Right lobe of liver (tissue), 6 donors: ENCODE measurements around the gene ZNF230. TPM values are rescaled to one million over a fixed set of nuclear protein-coding genes. Genes with fewer than 3 reads are reported as not detected.

Experiments
- ATAC-seq, 4 donors: fragments of 200-7000 bp; cut with Tn5 transposase; one replicate each; pipeline ENCODE4 v1.9.1; 2020; ENCODE audit warnings: mild to moderate bottlenecking in 4 of 4, moderate library complexity in 4 of 4
- DNase-seq, 3 donors: peaks; one replicate each; pipeline ENCODE4 v3.0.0-alpha.2; 2020
- H3K27ac ChIP-seq, 3 donors: fragments of 200-600 bp; one replicate each; pipeline ENCODE4 v1.8.0; 2022
- H3K27me3 ChIP-seq, 2 donors: fragments of 200-600 bp; one replicate each; pipeline ENCODE4 v1.8.0; 2022
- H3K36me3 ChIP-seq, 4 donors: fragments of 200-600 bp; sonication (generic) in 1 of 4; one replicate each; pipeline versions ENCODE4 v1.5.1 to v1.8.0; 2017 to 2022; ENCODE audit warnings: control low read depth in 1 of 4
- H3K4me1 ChIP-seq, 4 donors: fragments of 200-600 bp; sonication (generic) in 1 of 4; one replicate each; pipeline versions ENCODE4 v1.5.1 to v1.8.0; 2017 to 2022; ENCODE audit warnings: control low read depth in 1 of 4
- H3K4me3 ChIP-seq, 3 donors: fragments of 200-600 bp; one replicate each; pipeline ENCODE4 v1.8.0; 2022
- H3K9me3 ChIP-seq, 4 donors: fragments of 200-600 bp; sonication (generic) in 1 of 4; one replicate each; pipeline versions ENCODE4 v1.5.1 to v1.8.0; 2017 to 2022; ENCODE audit warnings: control low read depth in 1 of 4
- CTCF ChIP-seq, 4 donors: fragments of 200-600 bp in 3 of 4; fragments of 450-650 bp in 1 of 4; IDR thresholded peaks; one replicate each; pipeline versions ENCODE4 v1.5.1 to v1.8.0; 2016 to 2022; ENCODE audit warnings: antibody characterized with exemption in 4 of 4, mild to moderate bottlenecking in 2 of 4
- POLR2A ChIP-seq: fragments of 450-650 bp; IDR thresholded peaks from one replicate; pipeline ENCODE4 v1.6.1; 2017; ENCODE audit warnings: antibody characterized with exemption, mild to moderate bottlenecking
- WGBS: methylation state at CpG from one replicate; pipeline ENCODE4 v1.1.6; 2018; ENCODE audit warnings: low coverage, low lambda C conversion rate; ENCODE audit not compliant: insufficient coverage; ENCODE audit errors: missing lambda C conversion rate; 5-methylcytosine and 5-hydroxymethylcytosine counted together
- intact Hi-C, 2 donors: fragments of 100-400 bp; cut with DNase I; formaldehyde crosslinking; loops; one replicate each; pipeline versions ENCODE4 v1.11.2 to v1.14.1; 2022
- long read RNA-seq: library from polyadenylated mRNA; unstranded; transcript quantifications from one replicate; pipeline ENCODE4 v2.0.0, GENCODE V29; 2019
- total RNA-seq, 6 experiments: library from RNA; depleted of rRNA in 2 of 6; stranded (reverse); fragments of >200 nt in 2 of 6; fragmentation: NEBNext Ultra II Directional in 3 of 6; extraction: Animal tissue kit (Norgen Biotek cat#: 25700) in 3 of 6; gene quantifications; one replicate each; pipeline versions ENCODE4 v1.1.0 to v1.2.4, GENCODE V29; 2016 to 2023
- donor health status: DM: no; HTN: yes; CAD: no.
- donor health status: DM: no; HTN: no; CAD: no.
- donor health status: DM: no; HTN: no; CAD: no.
- donor health status: DM: no; HTN: yes; CAD: no.
- donor health status: DM: no; HTN: yes; CAD: no.

ZNF230 gene
- 1 to 10 TPM; 1.0 to 5.8 (median 1.8) TPM for total RNA-seq
- long read RNA-seq = 0 reads

DNA sequence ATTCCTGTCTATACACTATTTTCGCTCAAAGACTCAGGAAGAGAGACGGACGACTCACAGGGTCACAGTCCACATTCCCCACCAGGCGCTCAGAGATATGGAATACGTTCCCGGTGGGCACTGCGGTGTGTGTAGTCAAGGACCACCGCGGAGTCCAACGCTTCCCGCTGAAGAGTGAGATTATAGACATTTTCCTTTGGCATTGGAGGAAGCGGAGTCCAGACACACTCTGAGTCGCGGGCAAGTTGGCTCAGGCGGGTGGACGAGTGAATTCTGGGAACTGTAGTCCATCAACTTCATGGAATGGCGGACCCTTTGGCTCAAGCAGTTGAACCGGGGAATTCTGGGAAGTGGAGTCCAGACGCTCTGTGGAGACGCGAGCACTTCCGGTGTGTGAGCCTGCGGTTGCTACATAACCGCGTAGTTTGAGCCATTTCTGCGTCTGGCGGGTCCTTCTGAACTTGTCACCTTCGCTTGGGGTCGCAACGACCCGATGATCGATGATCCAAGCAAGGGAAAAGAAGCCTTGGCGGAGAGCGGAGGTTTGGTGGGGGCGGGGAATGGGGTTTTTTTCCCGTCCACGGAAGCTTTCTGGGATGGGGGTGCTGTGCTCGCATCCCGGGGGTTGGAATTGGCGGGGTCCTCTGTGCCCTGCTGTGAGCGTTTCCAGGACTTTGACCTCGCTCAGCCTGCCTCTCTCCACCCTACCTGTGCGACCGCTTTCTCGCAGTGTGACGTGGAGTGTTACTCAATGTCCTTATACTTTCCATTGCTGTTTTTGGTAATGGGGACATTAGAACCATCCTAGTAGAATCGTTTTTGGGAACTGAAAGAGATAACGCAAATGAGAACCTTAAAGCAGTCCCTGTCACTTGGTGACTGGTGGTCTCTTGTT is at the start of gene ZNF230:
TSS of gene ZNF230 (plus strand) at position 392 of the 895 bp plus-strand sequence. CDS start 4,122 bp downstream, outside the sequence.
- Histone ChIP-seq H3K36me3 (peaks cover 0 to 7% (median 1%) of the 10 kb centered on the region in 4 donors), H3K27ac (peak within 1 kb of the TSS; percentile 17 to 64 (median 60)), H3K27me3 (no peaks in the 10 kb centered on the region), H3K4me3 (peak within 1 kb of the TSS; percentile 68 to 86 (median 78)), H3K9me3 (peaks cover 0 to 9% (median 0%) of the 10 kb centered on the region in 4 donors), H3K4me1 (peaks cover 0 to 8% (median 0%) of the 10 kb centered on the region in 4 donors)
- peak; percentile 88 to 94 (median 93) for DNase-seq
- intact Hi-C loops = no loop called here
- peak; percentile 99 to 100 (median 100) for ATAC-seq
- TF ChIP-seq CTCF (IDR thresholded peaks at IDR 0.05) (no peak), POLR2A (peak; percentile 29)
- WGBS = 0% methylated on average over 17 of the region's 48 CpGs

- no peak for DNase-seq
- Histone ChIP-seq H3K27ac (no peak overlapping the region), H3K36me3 (no peaks in the 10 kb centered on the region), H3K4me1 (peaks cover 0 to 6% (median 0%) of the 10 kb centered on the region in 4 donors), H3K27me3 (no peaks in the 10 kb centered on the region), H3K9me3 (peaks cover 0 to 32% (median 0%) of the 10 kb centered on the region in 4 donors), H3K4me3 (no peak overlapping the region)
- intact Hi-C loops = no loop called here
- WGBS = 70% methylated on average over 3 of the region's 3 CpGs
- no peak for ATAC-seq
- TF ChIP-seq CTCF (IDR thresholded peaks at IDR 0.05) (no peak), POLR2A (no peak)
Observed at GRCh38 chr19:43956827-43957226, 45.9 kb upstream of the ZNF230 start.

DNA sequence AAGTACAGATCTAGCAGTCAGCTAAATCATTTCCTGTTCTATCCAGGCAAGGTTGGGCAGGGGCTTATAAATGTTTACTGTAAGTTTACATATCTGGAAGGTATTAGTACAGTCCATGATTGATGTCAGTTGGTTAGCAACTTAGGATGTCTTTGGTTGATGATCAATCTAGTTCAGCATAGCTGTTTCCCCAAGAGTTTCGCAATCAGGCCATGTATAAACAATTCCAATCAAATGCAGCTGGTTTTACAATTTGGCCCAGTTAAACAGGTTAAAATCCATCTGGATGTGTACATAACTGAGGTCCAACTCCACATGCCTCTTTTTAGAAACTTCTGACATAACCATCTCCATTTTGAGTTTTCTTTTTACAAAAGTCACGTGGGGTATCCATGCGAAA is 44.9 kb upstream of the ZNF230 start:
- peaks cover 0 to 43% (median under 1%) of the 10 kb centered on the region in 4 donors for H3K9me3 ChIP-seq
- intact Hi-C loops = no loop called here
- peaks cover 0 to 6% (median 0%) of the 10 kb centered on the region in 4 donors for H3K4me1 ChIP-seq
- H3K27ac ChIP-seq = no peak overlapping the region
- H3K27me3 ChIP-seq = no peaks in the 10 kb centered on the region
- DNase-seq = no peak
- ATAC-seq = peak in 2 of 4 donors; percentile 75 to 83
- TF ChIP-seq POLR2A = no peak
- no peak for TF ChIP-seq CTCF (IDR thresholded peaks at IDR 0.05)
- H3K36me3 ChIP-seq = no peaks in the 10 kb centered on the region
- WGBS = 26% methylated on average over 3 of the region's 3 CpGs
- H3K4me3 ChIP-seq = no peak overlapping the region

- peaks cover 0 to 55% (median 5%) of the 10 kb centered on the region in 4 donors for H3K9me3 ChIP-seq
- peaks cover 0 to 6% (median 0%) of the 10 kb centered on the region in 4 donors for H3K4me1 ChIP-seq
- no peak overlapping the region for H3K27ac ChIP-seq
- intact Hi-C loops = no loop called here
- no peak for TF ChIP-seq CTCF (IDR thresholded peaks at IDR 0.05)
- TF ChIP-seq POLR2A = no peak
- 44% methylated on average over 2 of the region's 4 CpGs for WGBS
- DNase-seq = no peak
- no peak for ATAC-seq
- H3K4me3 ChIP-seq = no peak overlapping the region
- H3K27me3 ChIP-seq = no peaks in the 10 kb centered on the region
- H3K36me3 ChIP-seq = peaks cover 0 to 15% (median 3%) of the 10 kb centered on the region in 4 donors
Observed at GRCh38 chr19:43960411-43960810, 42.3 kb upstream of the ZNF230 start.
